ENCODE results near the gene HYCC2.
"Not testable (repeated sequence)": the region's sequence is repeated elsewhere in the genome, so short reads cannot be mapped to it uniquely, and the experiment has no call there.

HYCC2 gene

GRCh38 chr2:201071479-201072200 lies at the start of gene HYCC2, which contains the start of gene NDUFB3:
TSS of gene HYCC2 (minus strand) at chr2:201071671. CDS start at chr2:201024009, 47,662 bp downstream.
TSS of gene NDUFB3 (plus strand) at chr2:201072001. CDS start at chr2:201078883, 6,882 bp downstream.
- DNase-seq: peak; percentile 93

GRCh38 chr2:201118961-201119854 lies 47.7 kb upstream of the HYCC2 start:
- DNase-seq: no peak

DNA sequence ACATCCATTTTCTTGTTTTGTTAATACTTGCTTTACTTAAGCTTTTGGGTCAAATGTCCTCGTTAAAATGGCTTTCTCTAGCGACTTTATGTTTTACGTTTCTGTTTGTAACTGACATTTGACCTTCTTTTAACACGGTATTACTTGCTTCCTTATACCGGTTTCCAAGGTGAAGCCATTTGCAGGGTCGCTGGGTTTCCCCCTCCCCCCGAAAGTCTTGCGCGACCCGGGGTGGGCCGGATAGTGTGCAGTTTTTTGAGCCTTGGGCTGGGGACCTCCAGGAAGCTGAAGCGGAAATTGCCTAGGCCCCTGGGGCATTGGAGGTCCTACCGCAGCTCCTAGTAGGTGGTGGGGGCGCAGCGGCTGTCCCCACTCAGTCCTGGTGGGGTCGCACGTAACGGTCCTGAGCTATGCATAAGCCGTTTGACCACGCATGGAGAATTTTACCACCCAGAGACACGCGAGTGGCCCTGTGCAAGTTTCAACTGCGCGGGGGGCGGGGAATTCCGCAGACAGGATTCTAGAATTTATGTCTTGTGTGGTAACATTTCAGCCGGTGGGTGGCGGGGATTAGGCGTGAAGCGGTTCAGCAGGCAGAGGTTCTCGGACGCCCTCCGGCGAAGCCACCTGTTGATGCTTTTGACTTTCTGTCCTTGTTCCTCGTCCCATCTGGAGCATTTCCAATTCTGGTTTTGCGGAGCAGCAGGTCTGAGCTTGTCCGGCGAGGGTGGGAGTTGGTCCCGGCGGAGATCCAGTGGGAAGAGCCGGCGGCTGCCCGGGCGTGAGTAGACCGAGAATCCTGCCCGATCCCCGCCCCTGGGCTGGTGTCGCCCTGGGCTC lies 46.9 kb upstream of the HYCC2 start:
- DNase-seq: peak; percentile 86

GRCh38 chr2:201117735-201118094 lies 46.2 kb upstream of the HYCC2 start:
- DNase-seq: not testable (repeated sequence)

DNA sequence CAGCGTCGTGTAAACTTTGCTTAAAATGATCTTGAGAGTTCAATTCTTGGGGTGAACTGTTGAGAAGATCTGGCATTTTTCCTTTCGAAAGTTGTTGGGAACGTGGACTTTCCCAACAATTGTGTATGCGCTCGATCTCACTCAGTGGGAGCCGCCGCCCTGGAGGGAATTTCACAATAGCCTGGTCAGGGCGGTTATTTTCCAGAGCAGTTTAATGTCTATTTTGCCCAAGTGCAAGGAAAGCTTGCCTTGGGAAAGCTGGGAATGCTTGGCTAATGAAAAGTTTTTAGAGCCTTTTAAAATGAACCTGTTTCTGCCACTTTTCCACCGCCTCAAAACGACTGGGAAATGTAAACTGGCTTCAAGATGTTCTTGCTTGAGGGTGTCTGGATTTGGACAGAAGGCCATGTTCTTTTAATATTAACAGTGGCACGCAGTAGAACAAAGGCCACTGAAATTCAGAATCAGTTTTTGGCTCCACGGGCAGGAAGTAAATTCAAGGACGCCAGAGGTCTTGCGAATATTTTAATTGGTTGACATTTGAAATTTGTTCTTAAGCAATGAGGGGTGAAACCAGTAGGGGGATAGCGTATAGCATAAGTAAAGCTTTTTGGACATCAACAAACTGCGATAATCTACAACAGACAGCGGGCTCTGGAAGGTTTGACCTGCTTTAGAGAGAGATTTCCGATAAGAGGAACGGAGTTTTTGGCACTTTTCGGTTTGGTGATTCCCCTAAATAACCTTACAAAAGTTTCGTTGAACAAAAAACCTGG lies 45.7 kb upstream of the HYCC2 start:
- peak; percentile 62 for DNase-seq

DNA sequence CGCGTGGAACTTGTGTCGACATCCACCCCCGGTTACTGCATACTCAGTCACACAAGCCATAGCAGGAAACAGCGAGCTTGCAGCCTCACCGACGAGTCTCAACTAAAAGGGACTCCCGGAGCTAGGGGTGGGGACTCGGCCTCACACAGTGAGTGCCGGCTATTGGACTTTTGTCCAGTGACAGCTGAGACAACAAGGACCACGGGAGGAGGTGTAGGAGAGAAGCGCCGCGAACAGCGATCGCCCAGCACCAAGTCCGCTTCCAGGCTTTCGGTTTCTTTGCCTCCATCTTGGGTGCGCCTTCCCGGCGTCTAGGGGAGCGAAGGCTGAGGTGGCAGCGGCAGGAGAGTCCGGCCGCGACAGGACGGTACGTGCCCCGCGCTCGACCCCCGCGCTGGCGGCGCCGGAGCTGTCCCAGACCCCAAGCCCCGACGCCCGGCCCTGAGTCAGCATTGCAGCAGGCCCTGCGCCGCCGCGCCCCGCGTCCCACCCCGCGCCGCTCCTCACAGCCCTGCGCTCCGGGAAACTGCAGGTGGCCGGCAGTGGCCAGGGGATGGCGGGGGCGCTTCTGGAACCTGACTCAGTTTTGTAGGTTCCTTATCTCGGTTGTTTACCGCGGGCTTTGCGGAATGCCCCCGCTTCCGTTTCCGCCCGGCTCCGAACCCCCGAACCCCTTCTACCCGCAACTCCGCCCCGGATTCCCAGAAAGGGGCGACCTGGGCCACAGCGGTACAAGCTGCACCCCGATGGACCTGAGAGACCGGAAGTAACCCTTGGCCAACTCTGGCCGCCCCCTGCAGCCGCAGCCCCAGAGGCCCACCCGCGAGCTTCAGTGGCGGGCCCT lies 44.9 kb upstream of the HYCC2 start, which contains the start of gene CFLAR:
Gene CFLAR, plus strand, starts transcription at position 50 of the 844 bp plus-strand sequence. CDS start 13,702 bp downstream, outside the sequence.
- peak; percentile 80 for DNase-seq

GRCh38 chr2:201114846-201115245 lies 43.4 kb upstream of the HYCC2 start:
- no peak for DNase-seq

DNA sequence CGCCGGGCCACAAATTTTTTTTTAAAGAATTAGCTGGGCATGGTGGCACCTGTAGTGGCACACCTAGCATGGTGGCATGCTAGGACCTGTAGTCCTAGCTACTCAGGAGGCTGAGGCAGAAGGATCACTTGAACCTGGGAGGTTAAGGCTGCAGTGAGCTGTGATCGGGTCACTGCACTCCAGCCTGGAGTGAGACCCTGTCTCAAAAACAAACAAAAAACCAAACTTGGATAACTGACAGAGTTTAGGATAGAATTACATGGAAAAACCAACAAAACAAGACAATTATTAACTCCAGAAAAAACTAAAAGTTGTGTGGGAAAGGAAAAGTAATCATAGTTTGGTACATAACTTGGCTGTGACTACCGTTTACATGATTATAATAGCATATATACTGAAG lies 42.9 kb upstream of the HYCC2 start:
- DNase-seq: no peak

DNA sequence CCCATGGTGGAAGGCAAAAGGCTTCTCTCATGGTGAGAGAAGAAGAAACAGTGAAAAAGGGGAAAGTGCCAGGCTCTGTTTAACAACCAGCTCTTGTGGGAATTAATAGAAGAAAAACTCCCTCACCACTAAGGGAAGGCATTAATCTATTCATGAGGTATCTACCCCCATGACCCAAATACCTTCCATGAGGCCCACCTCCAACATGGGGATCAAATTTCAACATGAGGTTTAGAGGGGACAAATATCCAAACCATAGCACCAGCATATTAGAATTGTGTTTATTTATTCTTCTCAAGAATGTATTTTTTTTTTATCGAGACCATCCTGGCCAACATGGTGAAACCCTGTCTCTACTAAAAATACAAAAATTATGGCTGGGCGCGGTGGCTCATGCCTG lies 39.6 kb upstream of the HYCC2 start:
- no peak for DNase-seq

DNA sequence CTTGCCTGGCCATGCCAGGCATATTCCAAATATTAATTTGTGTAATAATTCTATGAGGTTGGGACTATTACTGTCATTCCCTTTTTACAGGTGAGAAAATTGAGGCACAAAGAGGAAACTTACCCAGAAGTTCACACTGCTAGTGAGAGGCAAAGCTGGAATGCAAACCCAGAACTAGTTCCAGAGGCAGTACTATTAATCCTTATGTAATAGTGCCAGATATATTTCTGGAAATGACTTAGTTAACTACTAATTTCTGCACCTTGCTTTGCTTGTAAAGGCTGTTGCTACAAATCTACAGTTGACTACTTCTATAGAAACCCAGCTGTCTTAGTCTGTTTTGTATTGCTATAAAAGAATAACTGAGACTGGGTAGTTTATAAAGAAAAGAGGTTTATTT lies 39.1 kb upstream of the HYCC2 start:
- no peak for DNase-seq

GRCh38 chr2:201109186-201109585 lies 37.7 kb upstream of the HYCC2 start:
- DNase-seq: no peak

- DNase-seq: no peak
These were observed 36.9 kb upstream of the HYCC2 start for GRCh38 chr2:201108341-201108740.

DNA sequence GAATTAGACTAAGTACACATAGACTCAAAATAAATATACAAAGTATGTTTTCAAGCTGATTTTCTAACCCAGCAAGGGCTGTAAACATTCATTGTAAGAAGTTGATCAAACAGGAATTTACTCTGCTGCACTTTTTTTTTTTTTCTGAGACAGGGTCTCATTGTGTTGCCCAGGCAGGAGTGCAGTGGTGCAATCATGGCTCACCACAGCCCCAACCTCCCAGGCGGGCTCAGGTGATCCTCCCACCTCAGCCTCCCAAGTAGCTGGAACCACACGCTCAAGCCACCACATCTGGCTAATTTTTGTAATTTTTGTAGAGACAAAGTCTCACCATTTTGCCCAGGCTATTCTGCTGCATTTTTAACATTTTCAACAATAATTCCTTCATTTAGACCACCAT lies 36.2 kb upstream of the HYCC2 start:
- no peak for DNase-seq

- DNase-seq: no peak
These were observed 34.3 kb upstream of the HYCC2 start for GRCh38 chr2:201105759-201106158.

DNA sequence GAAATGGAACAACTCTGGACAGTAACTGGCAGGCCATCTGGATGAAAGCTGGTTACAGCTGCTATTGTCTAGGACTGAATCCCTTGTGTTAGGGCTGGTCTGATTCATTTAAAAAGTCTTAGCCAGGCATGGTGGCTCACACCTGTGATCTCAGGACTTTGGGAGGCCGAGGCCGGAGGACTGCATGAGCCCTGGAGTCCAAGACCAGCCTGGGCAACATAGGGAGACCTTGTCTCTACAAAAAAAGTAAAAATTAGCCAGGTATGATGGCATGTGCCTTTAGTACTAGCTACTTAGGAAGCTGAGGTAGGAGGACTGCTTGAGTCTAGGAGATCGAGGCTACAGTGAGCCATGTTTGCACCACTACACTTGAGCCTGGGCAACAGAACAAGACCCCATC lies 29.0 kb upstream of the HYCC2 start:
- no peak for DNase-seq

DNA sequence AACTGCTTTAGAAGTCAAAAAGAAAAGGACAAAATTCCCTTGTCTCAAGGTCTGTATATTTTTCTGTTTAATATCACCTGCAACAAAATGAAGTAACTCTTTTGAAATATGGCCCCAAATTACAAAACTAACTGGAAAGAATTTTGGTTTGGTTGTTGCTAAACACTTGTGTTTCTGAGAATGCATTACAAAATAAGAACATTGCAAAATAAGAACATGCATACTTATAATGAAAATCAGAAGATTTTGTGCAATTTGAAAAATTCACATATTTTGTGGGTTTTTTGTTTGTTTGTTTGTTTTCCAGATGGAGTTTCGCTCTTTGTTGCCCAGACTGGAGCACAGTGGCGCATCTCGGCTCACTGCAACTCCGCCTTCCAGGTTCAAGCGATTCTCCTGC lies 22.1 kb upstream of the HYCC2 start:
- DNase-seq: no peak

DNA sequence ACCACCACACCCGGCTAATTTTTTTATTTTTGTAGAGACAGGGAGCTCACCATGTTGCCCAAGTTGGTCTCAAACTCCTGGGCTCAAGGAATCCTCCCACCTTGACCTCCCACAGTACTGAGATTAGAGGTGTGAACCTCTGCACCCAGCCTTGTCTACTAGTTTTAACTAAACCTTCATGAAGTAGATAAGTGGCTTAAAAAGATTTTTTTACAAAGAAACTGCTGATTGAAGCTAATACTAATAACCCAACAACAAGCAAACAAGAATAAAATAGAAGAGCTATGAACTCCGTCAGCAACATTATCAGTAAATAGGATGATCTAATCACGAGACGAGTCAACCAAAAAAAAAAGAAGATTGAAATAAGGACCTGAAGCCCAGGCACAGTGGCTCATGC lies 19.1 kb upstream of the HYCC2 start:
- DNase-seq: no peak

DNA sequence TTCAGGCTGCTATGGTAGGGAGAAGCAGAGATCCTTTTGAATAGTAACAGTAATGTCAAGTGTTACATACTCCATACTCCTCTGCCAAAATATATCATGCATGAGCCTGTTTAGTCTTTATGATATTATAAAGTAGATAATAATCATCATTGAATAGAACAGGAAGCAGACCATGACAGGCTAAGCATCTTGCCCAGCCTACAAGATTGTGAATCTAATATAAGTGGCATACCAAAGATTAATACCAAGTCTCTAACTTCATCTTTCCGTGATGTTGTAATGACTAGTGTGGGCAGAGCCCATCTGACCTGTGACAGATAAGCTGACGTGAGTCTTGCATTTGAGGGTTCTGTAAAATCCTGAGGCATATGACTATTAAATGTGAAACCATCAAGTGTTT lies 13.4 kb upstream of the HYCC2 start:
- no peak for DNase-seq

DNA sequence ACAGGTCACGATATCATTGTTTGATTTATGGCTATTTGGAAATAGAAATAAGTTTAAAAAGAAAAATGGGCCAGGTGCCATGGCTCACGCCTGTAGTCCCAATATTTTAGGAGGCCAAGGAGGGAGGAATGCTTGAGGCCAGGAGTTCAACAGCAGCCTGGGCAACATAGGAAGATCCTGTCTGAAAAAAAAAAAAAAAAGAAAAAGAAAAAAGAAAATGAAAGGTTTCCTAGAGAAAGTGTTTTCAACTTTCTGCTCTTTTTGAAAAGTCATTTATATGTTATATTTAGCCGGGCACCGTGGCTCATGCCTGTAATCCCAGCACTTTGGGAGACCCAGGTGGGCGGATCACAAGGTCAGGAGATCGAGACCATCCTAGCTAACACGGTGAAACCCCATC lies 3.5 kb upstream of the HYCC2 start:
- no peak for DNase-seq

GRCh38 chr2:201073071-201073470 lies 1.6 kb upstream of the HYCC2 start:
- no peak for DNase-seq

GRCh38 chr2:201072201-201072530 lies 695 bp upstream of the HYCC2 start:
- DNase-seq: no peak
